Stimulated activated CD8-positive, alpha-beta memory T cell treated with anti-CD3 and anti-CD28 coated beads, Interleukin-15, amount 100 ng/mL, for 4 hours (primary cell): ENCODE data around the gene PTMS.

Experiments used
- DNase-seq, 2 donors: peaks; one replicate each; pipeline ENCODE4 v3.0.0-alpha.2; 2020; ENCODE audit warnings: low read depth in 2 of 2

PTMS gene

GRCh38 chr12:6787309-6787708 is 21.1 kb downstream of the PTMS start:
- no peak for DNase-seq

GRCh38 chr12:6788972-6789924 is 23.1 kb downstream of the PTMS start, which contains the start of gene CD4:
TSS of gene CD4 (plus strand) at chr12:6789528. CDS start at chr12:6800139, 10,611 bp downstream.
- no peak for DNase-seq

GRCh38 chr12:6790496-6791150 is 24.5 kb downstream of the PTMS start:
- no peak for DNase-seq

GRCh38 chr12:6791931-6792520 is 25.9 kb downstream of the PTMS start:
- DNase-seq = no peak

- DNase-seq = no peak
These were observed 26.5 kb downstream of the PTMS start for GRCh38 chr12:6792522-6793201.

GRCh38 chr12:6795088-6795487 is 28.9 kb downstream of the PTMS start:
- no peak for DNase-seq

- no peak for DNase-seq
These were observed 30.4 kb downstream of the PTMS start for GRCh38 chr12:6796576-6796975.

- no peak for DNase-seq
These were observed 33.0 kb downstream of the PTMS start for GRCh38 chr12:6799147-6799546.

GRCh38 chr12:6807170-6807569 is 41.0 kb downstream of the PTMS start:
- no peak for DNase-seq

GRCh38 chr12:6809056-6809455 is 42.9 kb downstream of the PTMS start:
- DNase-seq = no peak

- DNase-seq = no peak
These were observed 44.6 kb downstream of the PTMS start for GRCh38 chr12:6810758-6811157.

- DNase-seq = no peak
These were observed 47.2 kb downstream of the PTMS start for GRCh38 chr12:6813363-6813762.

- no peak for DNase-seq
These were observed 50.4 kb downstream of the PTMS start for GRCh38 chr12:6816598-6816997.

GRCh38 chr12:6817098-6817497 is 50.9 kb downstream of the PTMS start:
- no peak for DNase-seq

GRCh38 chr12:6817662-6818157 is 51.5 kb downstream of the PTMS start:
- no peak for DNase-seq

GRCh38 chr12:6818222-6818621 is 52.1 kb downstream of the PTMS start:
- no peak for DNase-seq

- no peak for DNase-seq
These were observed 52.5 kb downstream of the PTMS start for GRCh38 chr12:6818645-6819044.

GRCh38 chr12:6819106-6820030 is 53.2 kb downstream of the PTMS start:
- DNase-seq = no peak

- DNase-seq = no peak
These were observed 54.0 kb downstream of the PTMS start for GRCh38 chr12:6820166-6820565.
